NCI-H2107 (cell line): Measurements from ENCODE around the gene PIR.

Source experiments
- DNase-seq: peaks from one replicate; lab custom pipeline; 2025; lab: John Stamatoyannopoulos, UW

PIR gene

GRCh38 chrX:15483891-15484290 lies 9.2 kb downstream of the PIR start:
- DNase-seq = no peak

GRCh38 chrX:15475486-15475885 lies 17.6 kb downstream of the PIR start:
- no peak for DNase-seq

- DNase-seq = no peak
Measured at GRCh38 chrX:15475021-15475420, 18.1 kb downstream of the PIR start.

GRCh38 chrX:15474028-15474427 lies 19.1 kb downstream of the PIR start:
- no peak for DNase-seq

- no peak for DNase-seq
Measured at GRCh38 chrX:15472531-15472930, 20.6 kb downstream of the PIR start.

- DNase-seq = no peak
Measured at GRCh38 chrX:15471028-15471427, 22.1 kb downstream of the PIR start.

GRCh38 chrX:15469613-15470012 lies 23.5 kb downstream of the PIR start:
- DNase-seq = no peak

GRCh38 chrX:15468036-15468435 lies 25.1 kb downstream of the PIR start:
- peak; percentile 34 for DNase-seq

GRCh38 chrX:15465896-15466651 lies 27.1 kb downstream of the PIR start:
- DNase-seq = no peak

GRCh38 chrX:15465347-15465746 lies 27.8 kb downstream of the PIR start:
- DNase-seq = no peak

GRCh38 chrX:15464704-15465103 lies 28.4 kb downstream of the PIR start:
- DNase-seq = no peak

- no peak for DNase-seq
Measured at GRCh38 chrX:15451913-15452312, 41.2 kb downstream of the PIR start.

- DNase-seq = no peak
Measured at GRCh38 chrX:15448010-15448639, 45.0 kb downstream of the PIR start.

GRCh38 chrX:15441464-15441863 lies 51.7 kb downstream of the PIR start:
- DNase-seq = no peak

- DNase-seq = no peak
Measured at GRCh38 chrX:15438332-15438731, 54.8 kb downstream of the PIR start.

- no peak for DNase-seq
Measured at GRCh38 chrX:15437724-15438123, 55.4 kb downstream of the PIR start.

GRCh38 chrX:15435836-15436619 lies 57.1 kb downstream of the PIR start:
- DNase-seq = no peak

- no peak for DNase-seq
Measured at GRCh38 chrX:15434205-15434604, 58.9 kb downstream of the PIR start.

GRCh38 chrX:15430584-15430983 lies 62.5 kb downstream of the PIR start:
- DNase-seq = no peak

- DNase-seq = no peak
Measured at GRCh38 chrX:15430076-15430475, 63.1 kb downstream of the PIR start.

GRCh38 chrX:15425024-15425423 lies 68.1 kb downstream of the PIR start:
- DNase-seq = no peak

- no peak for DNase-seq
Measured at GRCh38 chrX:15418707-15419181, 74.4 kb downstream of the PIR start.
